Osteocyte (in vitro differentiated cells): ENCODE measurements around the gene ARHGAP10. TPM values are rescaled to one million over a fixed set of nuclear protein-coding genes. Genes with fewer than 3 reads are reported as not detected.

Source experiments
- DNase-seq: peaks from one replicate; pipeline ENCODE4 v3.0.0; 2021; ENCODE audit warnings: mixed read lengths; ENCODE audit not compliant: unreplicated experiment; ENCODE audit errors: extremely low spot score
- H3K27ac Mint-ChIP-seq: one replicate; pipeline ENCODE4 v1.8.0; 2021; ENCODE audit warnings: mild to moderate bottlenecking, mixed read lengths; ENCODE audit not compliant: unreplicated experiment
- H3K27me3 Mint-ChIP-seq: one replicate; pipeline ENCODE4 v1.8.0; 2021; ENCODE audit warnings: mixed read lengths; ENCODE audit not compliant: unreplicated experiment
- H3K36me3 Mint-ChIP-seq: one replicate; pipeline ENCODE4 v1.8.0; 2021; ENCODE audit warnings: mixed read lengths; ENCODE audit not compliant: unreplicated experiment
- H3K4me1 Mint-ChIP-seq: one replicate; pipeline ENCODE4 v1.8.0; 2021; ENCODE audit warnings: mixed read lengths; ENCODE audit not compliant: unreplicated experiment
- H3K4me3 Mint-ChIP-seq: one replicate; pipeline ENCODE4 v1.8.0; 2021; ENCODE audit warnings: mild to moderate bottlenecking, moderate library complexity, mixed read lengths; ENCODE audit not compliant: unreplicated experiment
- H3K9me3 Mint-ChIP-seq: one replicate; pipeline ENCODE4 v1.8.0; 2021; ENCODE audit warnings: mixed read lengths; ENCODE audit not compliant: unreplicated experiment
- total RNA-seq: library from RNA; stranded (reverse); gene quantifications from 2 replicates; pipeline ENCODE4 v1.2.1, GENCODE V29; 2021
- TF ChIP-seq, protein P1 (sequence below): fragments of 200-600 bp; sonication (generic); IDR thresholded peaks from 2 replicates; pipeline ENCODE4 v1.5.0; 2021; ENCODE audit warnings: antibody characterized with exemption, mild to moderate bottlenecking, moderate library complexity

The ARHGAP10 gene
- total RNA-seq, 1 donor from 2014 or later, result 121 TPM

DNA sequence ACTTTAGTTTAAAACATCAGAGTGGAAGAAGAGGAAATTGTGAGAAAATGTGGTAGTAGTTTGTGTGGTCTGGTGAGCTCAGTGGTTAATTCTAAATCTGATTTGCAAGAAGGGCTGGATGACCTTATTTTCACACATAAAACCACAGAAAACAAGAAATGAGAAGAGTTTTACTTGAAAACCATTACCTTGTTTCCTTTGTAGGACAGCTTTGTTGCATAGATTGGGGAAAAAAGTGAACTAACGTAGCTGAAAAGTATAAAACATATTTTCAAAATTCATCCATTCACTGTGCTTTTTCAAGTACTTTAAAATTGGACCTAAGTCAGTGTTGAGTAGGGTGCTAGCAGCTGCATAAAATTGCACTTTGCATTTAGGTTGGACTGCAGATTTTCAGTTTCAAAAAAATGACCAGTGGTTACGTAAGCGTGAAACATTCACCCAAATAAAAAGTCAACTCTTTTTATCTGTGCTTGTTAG, 211.3 kb downstream of the ARHGAP10 start:
- peaks cover 12% of the 10 kb centered on the region for H3K4me1 Mint-ChIP-seq
- no peak overlapping the region for H3K27ac Mint-ChIP-seq
- TF ChIP-seq, protein P1, sequence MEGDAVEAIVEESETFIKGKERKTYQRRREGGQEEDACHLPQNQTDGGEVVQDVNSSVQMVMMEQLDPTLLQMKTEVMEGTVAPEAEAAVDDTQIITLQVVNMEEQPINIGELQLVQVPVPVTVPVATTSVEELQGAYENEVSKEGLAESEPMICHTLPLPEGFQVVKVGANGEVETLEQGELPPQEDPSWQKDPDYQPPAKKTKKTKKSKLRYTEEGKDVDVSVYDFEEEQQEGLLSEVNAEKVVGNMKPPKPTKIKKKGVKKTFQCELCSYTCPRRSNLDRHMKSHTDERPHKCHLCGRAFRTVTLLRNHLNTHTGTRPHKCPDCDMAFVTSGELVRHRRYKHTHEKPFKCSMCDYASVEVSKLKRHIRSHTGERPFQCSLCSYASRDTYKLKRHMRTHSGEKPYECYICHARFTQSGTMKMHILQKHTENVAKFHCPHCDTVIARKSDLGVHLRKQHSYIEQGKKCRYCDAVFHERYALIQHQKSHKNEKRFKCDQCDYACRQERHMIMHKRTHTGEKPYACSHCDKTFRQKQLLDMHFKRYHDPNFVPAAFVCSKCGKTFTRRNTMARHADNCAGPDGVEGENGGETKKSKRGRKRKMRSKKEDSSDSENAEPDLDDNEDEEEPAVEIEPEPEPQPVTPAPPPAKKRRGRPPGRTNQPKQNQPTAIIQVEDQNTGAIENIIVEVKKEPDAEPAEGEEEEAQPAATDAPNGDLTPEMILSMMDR, result no peak
- no peaks in the 10 kb centered on the region for H3K27me3 Mint-ChIP-seq
- H3K4me3 Mint-ChIP-seq, result no peak overlapping the region
- H3K36me3 Mint-ChIP-seq, result peaks cover 66% of the 10 kb centered on the region
- no peak for DNase-seq
- no peaks in the 10 kb centered on the region for H3K9me3 Mint-ChIP-seq

DNA sequence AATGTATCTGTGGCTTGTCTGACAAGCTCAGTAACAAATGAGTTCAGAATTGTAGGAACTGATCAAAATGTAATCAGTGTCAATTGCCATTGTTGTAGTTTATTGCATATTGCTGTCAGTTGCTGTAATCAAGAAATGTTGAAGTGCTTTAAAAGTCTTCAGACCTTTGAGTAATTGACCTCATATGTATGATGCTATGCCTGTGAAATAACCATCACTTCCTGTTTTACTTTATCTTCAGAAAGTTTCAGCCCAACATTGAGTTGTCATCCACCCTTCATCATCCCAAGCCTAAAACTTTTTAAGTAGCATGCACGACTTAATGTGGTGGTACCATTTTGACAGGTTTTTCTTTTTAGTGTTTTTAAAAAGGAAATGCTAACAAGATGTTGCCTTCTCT, 212.4 kb downstream of the ARHGAP10 start:
- no peak overlapping the region for H3K27ac Mint-ChIP-seq
- H3K4me3 Mint-ChIP-seq, result no peak overlapping the region
- TF ChIP-seq, protein P1, result no peak
- peaks cover 10% of the 10 kb centered on the region for H3K4me1 Mint-ChIP-seq
- H3K36me3 Mint-ChIP-seq, result peaks cover 72% of the 10 kb centered on the region
- no peaks in the 10 kb centered on the region for H3K27me3 Mint-ChIP-seq
- no peak for DNase-seq
- no peaks in the 10 kb centered on the region for H3K9me3 Mint-ChIP-seq

DNA sequence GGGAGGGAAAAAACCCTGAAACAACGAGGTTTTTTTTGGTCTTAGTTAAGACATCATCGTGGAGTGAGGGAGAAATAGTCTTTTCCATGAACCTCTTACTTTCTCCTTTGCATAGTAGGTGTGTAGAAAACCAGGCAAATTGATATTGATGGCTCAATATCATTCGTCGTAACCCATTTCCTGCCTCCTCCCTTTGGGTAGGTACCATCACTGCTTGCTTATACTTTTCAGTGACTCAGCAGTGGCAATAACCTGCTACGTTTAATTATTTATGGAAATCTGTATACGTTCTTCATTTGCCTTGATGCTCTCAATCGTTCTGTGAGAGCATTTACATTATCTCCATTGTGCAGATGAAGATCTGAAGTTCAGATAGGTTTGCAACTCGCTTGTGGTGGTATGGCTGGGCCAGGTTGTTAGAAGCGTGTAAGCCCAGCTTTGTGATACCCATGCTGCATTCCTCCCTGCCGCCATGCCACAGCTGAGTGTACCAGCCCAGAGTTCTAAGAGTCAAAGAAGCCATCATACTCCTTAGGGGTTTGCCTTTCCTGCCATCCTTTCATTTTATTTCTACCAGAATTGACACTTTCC, 212.9 kb downstream of the ARHGAP10 start:
- Mint-ChIP-seq H3K9me3 (no peaks in the 10 kb centered on the region), H3K4me1 (peaks cover 10% of the 10 kb centered on the region), H3K36me3 (peaks cover 70% of the 10 kb centered on the region), H3K4me3 (no peak overlapping the region), H3K27me3 (no peaks in the 10 kb centered on the region), H3K27ac (no peak overlapping the region)
- TF ChIP-seq, protein P1, result no peak
- no peak for DNase-seq

DNA sequence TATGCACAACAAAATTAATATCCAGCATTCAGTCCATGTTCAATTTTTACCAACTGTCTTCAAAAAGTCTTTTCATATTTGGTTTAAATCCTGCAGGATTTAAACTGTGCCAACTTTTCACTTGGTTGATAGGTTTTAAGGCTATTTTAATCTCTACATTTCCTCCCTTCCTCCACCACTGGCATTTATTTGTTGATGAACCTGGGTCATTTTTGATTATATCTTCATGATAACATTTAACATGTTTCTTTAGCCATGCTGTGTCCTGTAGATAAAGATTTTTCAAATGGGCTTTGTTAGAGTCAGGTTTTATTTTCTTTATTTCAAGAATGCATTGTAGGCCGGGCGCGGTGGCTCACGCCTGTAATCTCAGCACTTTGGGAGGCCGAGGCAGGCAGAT, 216.4 kb downstream of the ARHGAP10 start:
- H3K27ac Mint-ChIP-seq, result no peak overlapping the region
- no peaks in the 10 kb centered on the region for H3K27me3 Mint-ChIP-seq
- H3K9me3 Mint-ChIP-seq, result peaks cover 5% of the 10 kb centered on the region
- H3K4me1 Mint-ChIP-seq, result peaks cover 10% of the 10 kb centered on the region
- no peak for DNase-seq
- H3K36me3 Mint-ChIP-seq, result peaks cover 70% of the 10 kb centered on the region
- TF ChIP-seq, protein P1, result no peak
- no peak overlapping the region for H3K4me3 Mint-ChIP-seq

DNA sequence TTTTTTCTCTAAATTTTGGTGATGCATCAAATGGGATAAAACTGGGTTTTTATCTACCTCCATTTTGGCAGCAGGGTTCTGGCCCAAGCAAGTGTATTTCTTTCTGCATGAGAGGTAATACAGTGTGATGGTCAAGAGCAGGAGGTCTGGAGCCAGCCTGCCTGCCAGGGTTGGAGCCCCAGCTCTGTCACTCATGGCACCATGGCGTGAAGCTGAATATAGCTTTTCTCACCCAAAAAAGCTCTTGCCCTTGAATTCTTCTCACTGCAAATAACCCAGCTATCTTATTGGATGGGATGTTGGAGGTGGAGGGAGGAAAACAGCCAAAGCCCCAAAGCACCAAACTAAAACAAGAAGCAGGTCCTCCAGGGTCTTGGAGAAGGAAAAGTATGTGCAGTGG, 218.4 kb downstream of the ARHGAP10 start:
- Mint-ChIP-seq H3K27me3 (no peaks in the 10 kb centered on the region), H3K27ac (peak overlapping the region; percentile 53)

More for the DNA sequence above, 218.4 kb downstream of the ARHGAP10 start:
- Mint-ChIP-seq H3K36me3 (peaks cover 75% of the 10 kb centered on the region), H3K4me3 (no peak overlapping the region), H3K9me3 (peaks cover 12% of the 10 kb centered on the region), H3K4me1 (peaks cover 11% of the 10 kb centered on the region)
- TF ChIP-seq, protein P1, result no peak
- DNase-seq, result no peak
